WERI-Rb-1 (cell line): Measurements from ENCODE around the gene HERC4.
A peak's percentile ranks its signal among the peaks of the same experiment; 100 is the strongest.

Experiments
- DNase-seq: peaks from one replicate; pipeline ENCODE4 v3.0.0-alpha.2; 2020
- H3K27ac ChIP-seq: fragments of 250-450 bp; sonication (Bioruptor Pico); 2 replicates; pipeline ENCODE4 v1.5.1; 2020; ENCODE audit warnings: mild to moderate bottlenecking, moderate library complexity
- H3K27me3 ChIP-seq: fragments of 250-450 bp; sonication (Bioruptor Pico); 2 replicates; pipeline ENCODE4 v1.5.1; 2021; ENCODE audit warnings: mild to moderate bottlenecking, low read depth, moderate library complexity; ENCODE audit not compliant: insufficient read depth, severe bottlenecking
- H3K36me3 ChIP-seq: fragments of 250-450 bp; sonication (Bioruptor Pico); 2 replicates; pipeline ENCODE4 v1.5.1; 2020; ENCODE audit warnings: mild to moderate bottlenecking, moderate library complexity
- H3K4me3 ChIP-seq: 2 replicates; pipeline ENCODE4 v1.5.1; 2011; ENCODE audit warnings: low read depth, mild to moderate bottlenecking, control low read depth, low read length
- H3K9me3 ChIP-seq: fragments of 250-450 bp; sonication (Bioruptor Pico); 2 replicates; pipeline ENCODE4 v1.5.1; 2021; ENCODE audit warnings: mild to moderate bottlenecking, moderate library complexity; ENCODE audit not compliant: severe bottlenecking
- TF ChIP-seq, protein P1 (sequence below): IDR thresholded peaks from 2 replicates; pipeline ENCODE4 v1.5.1; 2011; ENCODE audit warnings: low read depth, mild to moderate bottlenecking, control low read depth, inconsistent platforms, low read length

The HERC4 gene

DNA sequence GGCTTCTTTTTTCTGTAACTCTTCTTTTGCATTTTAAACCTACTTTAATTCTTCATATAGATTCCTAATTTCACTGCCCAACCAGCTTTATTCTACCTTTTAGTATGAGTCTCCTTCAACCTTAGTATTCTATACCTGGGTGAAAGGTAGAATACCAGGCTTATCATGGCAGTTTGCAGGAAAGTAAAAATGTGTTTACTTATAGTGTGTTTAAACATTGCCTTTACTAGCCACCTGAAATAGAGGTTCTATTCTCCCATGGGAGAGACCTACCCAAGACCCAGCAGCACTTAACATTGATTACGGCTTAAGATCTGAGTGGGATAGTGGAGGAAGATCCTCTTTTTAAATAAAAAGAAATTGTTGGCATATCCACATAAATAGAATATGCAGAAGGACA lies 32.6 kb upstream of the HERC4 start:
- H3K4me3 ChIP-seq = no peak overlapping the region
- no peaks in the 10 kb centered on the region for H3K27me3 ChIP-seq
- H3K27ac ChIP-seq = no peak overlapping the region
- DNase-seq = no peak
- H3K9me3 ChIP-seq = no peaks in the 10 kb centered on the region
- TF ChIP-seq, protein P1, sequence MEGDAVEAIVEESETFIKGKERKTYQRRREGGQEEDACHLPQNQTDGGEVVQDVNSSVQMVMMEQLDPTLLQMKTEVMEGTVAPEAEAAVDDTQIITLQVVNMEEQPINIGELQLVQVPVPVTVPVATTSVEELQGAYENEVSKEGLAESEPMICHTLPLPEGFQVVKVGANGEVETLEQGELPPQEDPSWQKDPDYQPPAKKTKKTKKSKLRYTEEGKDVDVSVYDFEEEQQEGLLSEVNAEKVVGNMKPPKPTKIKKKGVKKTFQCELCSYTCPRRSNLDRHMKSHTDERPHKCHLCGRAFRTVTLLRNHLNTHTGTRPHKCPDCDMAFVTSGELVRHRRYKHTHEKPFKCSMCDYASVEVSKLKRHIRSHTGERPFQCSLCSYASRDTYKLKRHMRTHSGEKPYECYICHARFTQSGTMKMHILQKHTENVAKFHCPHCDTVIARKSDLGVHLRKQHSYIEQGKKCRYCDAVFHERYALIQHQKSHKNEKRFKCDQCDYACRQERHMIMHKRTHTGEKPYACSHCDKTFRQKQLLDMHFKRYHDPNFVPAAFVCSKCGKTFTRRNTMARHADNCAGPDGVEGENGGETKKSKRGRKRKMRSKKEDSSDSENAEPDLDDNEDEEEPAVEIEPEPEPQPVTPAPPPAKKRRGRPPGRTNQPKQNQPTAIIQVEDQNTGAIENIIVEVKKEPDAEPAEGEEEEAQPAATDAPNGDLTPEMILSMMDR = no peak
- no peaks in the 10 kb centered on the region for H3K36me3 ChIP-seq

DNA sequence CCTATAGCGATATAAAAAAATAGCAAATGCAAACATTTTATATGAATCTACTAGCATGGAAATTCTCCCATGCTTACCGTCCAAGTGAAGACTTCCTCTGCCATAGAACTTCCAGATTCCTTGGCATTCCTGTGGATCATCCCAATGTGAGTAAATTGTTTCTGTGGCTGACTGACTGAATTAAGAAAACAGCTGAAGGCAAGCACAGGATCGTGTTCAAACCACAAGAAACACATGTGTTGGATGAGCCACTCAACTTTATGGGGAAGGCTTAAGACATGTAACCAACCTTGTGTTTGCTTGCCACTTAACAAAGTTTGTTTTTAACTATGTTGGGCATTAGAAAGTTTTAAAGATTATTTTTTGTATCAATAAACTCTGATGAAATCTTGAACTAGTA lies 31.6 kb upstream of the HERC4 start:
- H3K27ac ChIP-seq = no peak overlapping the region
- no peaks in the 10 kb centered on the region for H3K36me3 ChIP-seq
- H3K27me3 ChIP-seq = no peaks in the 10 kb centered on the region
- DNase-seq = no peak
- no peak overlapping the region for H3K4me3 ChIP-seq
- H3K9me3 ChIP-seq = no peaks in the 10 kb centered on the region
- TF ChIP-seq, protein P1 = no peak

DNA sequence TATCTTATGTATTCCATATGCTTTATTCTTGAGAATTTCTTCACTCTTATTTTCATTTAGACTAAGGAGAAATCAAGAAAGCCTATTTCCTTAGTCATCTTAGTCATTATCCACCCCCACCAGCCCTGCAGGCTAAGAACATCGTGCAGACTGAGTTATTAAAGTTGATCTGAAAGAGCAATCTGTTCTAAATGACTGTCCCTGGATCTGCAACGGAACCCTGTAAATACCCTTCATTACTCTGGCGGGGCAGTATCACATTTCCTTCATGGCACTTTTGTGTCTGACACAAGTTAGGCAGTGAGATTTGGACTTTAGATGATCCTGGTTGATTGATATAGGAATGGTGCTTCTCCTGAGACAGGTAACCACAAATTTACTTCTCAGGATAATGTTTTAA lies 30.7 kb upstream of the HERC4 start:
- TF ChIP-seq, protein P1 = no peak
- Histone ChIP-seq H3K27me3 (no peaks in the 10 kb centered on the region), H3K9me3 (no peaks in the 10 kb centered on the region), H3K4me3 (no peak overlapping the region), H3K36me3 (no peaks in the 10 kb centered on the region), H3K27ac (no peak overlapping the region)
- peak; percentile 30 for DNase-seq

DNA sequence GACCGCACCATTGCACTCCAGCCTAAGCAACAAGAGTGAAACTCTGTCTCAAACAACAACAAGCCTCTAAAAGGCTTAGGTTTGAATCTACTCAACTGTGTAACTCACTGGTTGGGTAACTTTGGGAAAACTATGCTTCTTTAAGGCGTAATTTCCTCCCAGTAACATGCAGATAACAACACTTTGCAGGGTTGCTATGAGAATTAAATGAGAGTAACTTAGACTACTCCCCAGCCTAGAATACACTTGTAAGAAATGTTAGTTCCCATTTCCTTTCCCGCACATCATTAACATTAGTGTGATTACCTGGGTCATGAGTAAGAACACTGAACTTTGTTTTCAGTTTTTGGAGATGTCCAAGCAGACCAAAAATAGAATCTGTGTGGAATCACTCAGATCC lies 28.8 kb upstream of the HERC4 start:
- no peaks in the 10 kb centered on the region for H3K9me3 ChIP-seq
- H3K27me3 ChIP-seq = no peaks in the 10 kb centered on the region
- no peak for DNase-seq
- H3K27ac ChIP-seq = no peak overlapping the region
- TF ChIP-seq, protein P1 = no peak
- H3K4me3 ChIP-seq = no peak overlapping the region
- H3K36me3 ChIP-seq = no peaks in the 10 kb centered on the region

DNA sequence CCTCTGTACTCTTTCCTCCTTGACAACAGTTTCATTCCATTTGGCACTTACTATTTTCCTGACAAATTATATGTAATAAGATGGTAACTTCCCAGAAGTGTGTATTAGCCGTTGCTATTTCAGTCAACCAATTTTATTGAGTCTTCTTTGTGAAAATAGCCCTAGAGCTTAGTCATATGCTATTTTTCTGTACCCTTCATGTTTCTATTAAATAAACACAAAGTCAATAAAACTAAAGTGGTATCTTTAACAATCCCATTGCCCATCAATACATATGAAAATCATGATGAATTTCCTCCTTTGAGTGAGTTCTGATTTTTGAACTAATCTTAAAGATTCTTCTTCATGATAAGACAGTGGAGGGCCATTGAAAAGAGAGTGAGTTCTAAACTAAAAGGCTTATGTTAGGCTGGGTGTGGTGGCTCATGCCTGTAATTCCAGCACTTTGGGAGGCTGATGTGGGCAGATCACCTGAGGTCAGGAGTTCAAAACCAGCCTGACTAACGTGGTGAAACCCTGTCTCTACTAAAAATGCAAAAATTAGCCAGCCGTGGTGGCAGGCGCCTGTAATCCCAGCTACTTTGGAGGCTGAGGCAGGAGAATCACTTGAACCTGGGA lies 28.3 kb upstream of the HERC4 start:
- no peaks in the 10 kb centered on the region for H3K36me3 ChIP-seq
- TF ChIP-seq, protein P1 = no peak
- no peaks in the 10 kb centered on the region for H3K9me3 ChIP-seq
- no peak overlapping the region for H3K27ac ChIP-seq
- no peak for DNase-seq
- H3K27me3 ChIP-seq = no peaks in the 10 kb centered on the region
- no peak overlapping the region for H3K4me3 ChIP-seq

DNA sequence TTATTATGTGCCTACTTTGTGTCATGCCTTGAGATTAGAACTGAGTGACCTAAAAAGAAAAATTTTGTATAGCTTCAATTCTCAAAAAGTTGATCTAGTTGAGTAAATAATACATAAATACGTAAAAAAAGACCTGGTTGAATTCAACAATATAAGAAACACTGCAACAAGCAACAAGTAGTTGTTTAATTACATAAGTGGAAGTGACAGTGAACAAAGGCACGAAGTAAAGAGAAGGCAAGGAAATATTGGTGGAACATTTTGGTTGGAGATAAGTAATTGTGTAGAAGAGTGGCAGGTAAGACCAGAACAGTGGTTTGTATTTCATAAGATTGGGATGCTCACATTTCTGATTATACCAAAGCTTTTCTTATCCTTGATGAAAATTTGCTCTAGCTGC lies 26.0 kb upstream of the HERC4 start:
- Histone ChIP-seq H3K27ac (no peak overlapping the region), H3K27me3 (no peaks in the 10 kb centered on the region), H3K4me3 (no peak overlapping the region), H3K9me3 (no peaks in the 10 kb centered on the region), H3K36me3 (no peaks in the 10 kb centered on the region)
- TF ChIP-seq, protein P1 = no peak
- no peak for DNase-seq
